A549 (cell line): Measurements from ENCODE around the gene ADAMTSL3. TPM values are rescaled to one million over a fixed set of nuclear protein-coding genes. Genes with fewer than 3 reads are reported as not detected.

Experiments
- ATAC-seq, 2 experiments: fragments of 200-7000 bp in 1 of 2; fragments of >200 bp in 1 of 2; cut with Nextera tagmentation in 1 of 2; cut with Tn5 transposase in 1 of 2; 3 replicates each; pipeline versions ENCODE4 v1.8.0 to v1.9.1; 2018 to 2020; ENCODE audit warnings: mild to moderate bottlenecking in 1 of 2, moderate library complexity in 1 of 2
- CTCF ChIA-PET: fragments of 300-600 bp; sonication (Branson Sonifier 250); formaldehyde crosslinking; extraction: SDS; loops from one replicate; lab custom pipeline; 2021; ENCODE audit warnings: antibody characterized with exemption, inconsistent platforms; lab: Yijun Ruan, JAX
- POLR2A ChIA-PET: fragments of 350-600 bp; formaldehyde crosslinking; extraction: SDS; loops from one replicate; lab custom pipeline; 2021; ENCODE audit warnings: antibody characterized with exemption, inconsistent platforms; lab: Yijun Ruan, JAX
- DNase-seq, 2 experiments: peaks; one replicate each; pipeline versions ENCODE4 v3.0.0 to v3.0.0-alpha.2; 2011 to 2016; ENCODE audit warnings: low read depth in 1 of 2, low spot score in 1 of 2
- FAIRE-seq: peaks from 2 replicates; lab custom pipeline; 2011; peaks lifted over from hg19 to GRCh38; lab: Jason Lieb, UNC
- H3K27ac ChIP-seq, 2 experiments: fragments of >200 bp; sonication (Bioruptor Twin); formaldehyde crosslinking; 3 replicates each; pipeline ENCODE4 v1.5.1; 2016 to 2017
- H3K4me1 ChIP-seq: fragments of >200 bp; sonication (Bioruptor Twin); formaldehyde crosslinking; 3 replicates; pipeline ENCODE4 v1.6.1; 2016
- H3K4me2 ChIP-seq: fragments of >200 bp; sonication (Bioruptor Twin); formaldehyde crosslinking; 3 replicates; pipeline ENCODE4 v1.6.1; 2016
- H3K4me3 ChIP-seq: fragments of >200 bp; sonication (Bioruptor Twin); formaldehyde crosslinking; 3 replicates; pipeline ENCODE4 v1.5.1; 2016
- H3K9me3 ChIP-seq: fragments of >200 bp; sonication (Bioruptor Twin); formaldehyde crosslinking; 3 replicates; pipeline ENCODE4 v1.6.1; 2016
- ATOH8 ChIP-seq: fragments of 250-450 bp; sonication (Bioruptor Pico); IDR thresholded peaks from 2 replicates; pipeline ENCODE4 v1.5.0; 2020; ENCODE audit warnings: low read depth, mild to moderate bottlenecking, moderate library complexity
- BCL3 ChIP-seq: fragments of >200 bp; sonication (Bioruptor Twin); formaldehyde crosslinking; IDR thresholded peaks from 3 replicates; pipeline ENCODE4 v1.6.1; 2016
- BHLHE40 ChIP-seq: IDR thresholded peaks from 2 replicates; pipeline ENCODE4 v1.6.1; 2012; ENCODE audit warnings: low read depth, low read length, inconsistent platforms
- CBX2 ChIP-seq: fragments of 200-600 bp; sonication (generic); IDR thresholded peaks from 2 replicates; pipeline ENCODE4 v1.6.1; 2016; ENCODE audit warnings: low read depth, mild to moderate bottlenecking, borderline replicate concordance
- CEBPB ChIP-seq, 2 experiments: fragments of >200 bp in 1 of 2; sonication (Bioruptor Twin) in 1 of 2; formaldehyde crosslinking in 1 of 2; IDR thresholded peaks; 2 replicates each; pipeline ENCODE4 v1.6.1; 2012 to 2016
- EHF ChIP-seq: fragments of 250-450 bp; sonication (Bioruptor Pico); IDR thresholded peaks from 2 replicates; pipeline ENCODE4 v1.5.0; 2020; ENCODE audit warnings: mild to moderate bottlenecking
- ESRRA ChIP-seq: fragments of 150-350 bp; IDR thresholded peaks from 2 replicates; pipeline ENCODE4 v1.6.1; 2014; ENCODE audit warnings: mild to moderate bottlenecking, low read length, borderline replicate concordance
- FOSB ChIP-seq: fragments of 250-450 bp; sonication (Bioruptor Pico); IDR thresholded peaks from 2 replicates; pipeline ENCODE4 v1.5.0; 2020; ENCODE audit warnings: mild to moderate bottlenecking, moderate library complexity
- FOSL2 ChIP-seq, 2 experiments: fragments of 450-650 bp in 1 of 2; fragments of >200 bp in 1 of 2; sonication (Bioruptor Twin) in 1 of 2; formaldehyde crosslinking; IDR thresholded peaks; 2 replicates each; pipeline versions ENCODE4 v1.5.0 to v1.6.1; 2016 to 2020; ENCODE audit warnings: mild to moderate bottlenecking in 1 of 2, moderate library complexity in 1 of 2
- GATA3 ChIP-seq: IDR thresholded peaks from 2 replicates; pipeline ENCODE4 v1.6.1; 2012; ENCODE audit warnings: borderline replicate concordance
- HDAC2 ChIP-seq: fragments of 200-600 bp; sonication (generic); IDR thresholded peaks from 2 replicates; pipeline ENCODE4 v1.6.1; 2016
- HMGXB4 ChIP-seq: fragments of 250-450 bp; sonication (Bioruptor Pico); IDR thresholded peaks from 2 replicates; pipeline ENCODE4 v1.5.0; 2021; ENCODE audit warnings: mild to moderate bottlenecking, moderate library complexity, borderline replicate concordance
- HOXA7 ChIP-seq: fragments of 250-450 bp; sonication (Bioruptor Pico); IDR thresholded peaks from 2 replicates; pipeline ENCODE4 v1.5.0; 2020; ENCODE audit warnings: mild to moderate bottlenecking, moderate library complexity
- JUNB ChIP-seq: fragments of >200 bp; sonication (Bioruptor Twin); formaldehyde crosslinking; IDR thresholded peaks from 2 replicates; pipeline ENCODE4 v1.6.1; 2016
- KDM1A ChIP-seq: fragments of 200-600 bp; sonication (generic); IDR thresholded peaks from 2 replicates; pipeline ENCODE4 v1.6.1; 2016; ENCODE audit warnings: low read depth, mild to moderate bottlenecking
- KDM5A ChIP-seq: fragments of 200-600 bp; sonication (generic); IDR thresholded peaks from 2 replicates; pipeline ENCODE4 v1.6.1; 2016; ENCODE audit warnings: antibody characterized with exemption, mild to moderate bottlenecking
- MAFK ChIP-seq: fragments of 450-650 bp; IDR thresholded peaks from 2 replicates; pipeline ENCODE4 v1.6.1; 2014; ENCODE audit not compliant: partially characterized antibody
- NR3C1 ChIP-seq: fragments of >200 bp; sonication (Bioruptor Twin); formaldehyde crosslinking; IDR thresholded peaks from 3 replicates; pipeline ENCODE4 v1.6.1; 2017
- PBX3 ChIP-seq: IDR thresholded peaks from 2 replicates; pipeline ENCODE4 v1.6.1; 2012
- PHF8 ChIP-seq: fragments of 200-600 bp; sonication (generic); IDR thresholded peaks from 2 replicates; pipeline ENCODE4 v1.6.1; 2016; ENCODE audit warnings: low read depth, mild to moderate bottlenecking, antibody characterized with exemption, moderate library complexity, borderline replicate concordance
- POLR2AphosphoS2 ChIP-seq: conservative IDR thresholded peaks from 2 replicates; pipeline ENCODE4 v1.6.1; 2012; ENCODE audit warnings: low read length, improper control_type of control experiment, inconsistent platforms
- RFX5 ChIP-seq: fragments of 450-650 bp; IDR thresholded peaks from 2 replicates; pipeline ENCODE4 v1.7.1; 2014; ENCODE audit warnings: antibody characterized with exemption, mild to moderate bottlenecking, moderate library complexity
- SREBF2 ChIP-seq: fragments of 450-650 bp; IDR thresholded peaks from 2 replicates; pipeline ENCODE4 v1.6.1; 2014; ENCODE audit warnings: mild to moderate bottlenecking, moderate library complexity
- ZC3H11A ChIP-seq: fragments of 450-650 bp; IDR thresholded peaks from 2 replicates; pipeline ENCODE4 v1.6.1; 2014; ENCODE audit warnings: antibody characterized with exemption, mild to moderate bottlenecking
- ZNF302 ChIP-seq: fragments of 250-450 bp; sonication (Bioruptor Pico); IDR thresholded peaks from 2 replicates; pipeline ENCODE4 v1.9.0; 2021; ENCODE audit warnings: inconsistent platforms, mild to moderate bottlenecking, moderate library complexity
- ZSCAN20 ChIP-seq: fragments of 250-450 bp; sonication (Bioruptor Pico); IDR thresholded peaks from 2 replicates; pipeline ENCODE4 v1.8.0; 2022; ENCODE audit warnings: mild to moderate bottlenecking, moderate library complexity
- WGBS: methylation state at CpG from one replicate; pipeline ENCODE4 v1.1.6; 2017; ENCODE audit errors: missing lambda C conversion rate; 5-methylcytosine and 5-hydroxymethylcytosine counted together
- polyA plus RNA-seq, 4 experiments: library from polyadenylated mRNA; depleted of rRNA in 3 of 4; stranded (reverse); fragments of >200 nt; fragmentation: RNase III in 1 of 4; extraction: RNeasy Plus Mini Kit Qiagen cat#74134 plus additional on column Dnase treatment in 1 of 4; gene quantifications; 2 replicates in 3 of 4; 3 replicates in 1 of 4; pipeline ENCODE4 v1.2.3, GENCODE V29; 2011 to 2017

ADAMTSL3 gene
- polyA plus RNA-seq, 2 of the 4 experiments (the other 2 are of a cell fraction) = 0.22 to 0.25 TPM

- TF ChIP-seq EHF (CRISPR knock-in tag) (no peak), ZNF302 (CRISPR knock-in tag) (no peak), BCL3 (no peak), KDM5A (no peak), CBX2 (no peak), PHF8 (no peak), HOXA7 (CRISPR knock-in tag) (no peak), ZSCAN20 (CRISPR knock-in tag) (no peak), HMGXB4 (no peak), BHLHE40 (no peak), GATA3 (no peak), PBX3 (no peak), NR3C1 (no peak)
- POLR2A ChIA-PET = no interaction called here
- FAIRE-seq (no peak), ATAC-seq (no peak), DNase-seq (no peak)
- no peak overlapping the region for H3K4me2 ChIP-seq
- WGBS = 31% methylated on average over 8 of the region's 8 CpGs
- no peaks in the 10 kb centered on the region for H3K9me3 ChIP-seq
- H3K4me1 ChIP-seq = no peaks in the 10 kb centered on the region
- H3K4me3 ChIP-seq = no peak overlapping the region
- CTCF ChIA-PET = no interaction called here
- no peak overlapping the region for H3K27ac ChIP-seq
Observed at GRCh38 chr15:83816124-83816883, 162.4 kb downstream of the ADAMTSL3 start.

- ATAC-seq (no peak), DNase-seq (no peak), FAIRE-seq (no peak)
- ChIA-PET CTCF (no interaction called here), POLR2A (no interaction called here)
- WGBS = 51% methylated on average over 8 of the region's 8 CpGs
- H3K4me3 ChIP-seq = no peak overlapping the region
- H3K4me1 ChIP-seq = no peaks in the 10 kb centered on the region
- TF ChIP-seq MAFK (peak; percentile 86), CEBPB (IDR thresholded peaks at IDR 0.05) (no peak), PBX3 (no peak), HDAC2 (no peak), KDM1A (no peak), RFX5 (no peak), ESRRA (no peak), SREBF2 (no peak), FOSB (CRISPR knock-in tag) (no peak), ZC3H11A (no peak), FOSL2 (IDR thresholded peaks at IDR 0.05) (no peak), FOSL2 (CRISPR knock-in tag; IDR thresholded peaks at IDR 0.05) (peak; percentile 81), POLR2AphosphoS2 (no peak), GATA3 (no peak), JUNB (no peak), ATOH8 (CRISPR knock-in tag) (no peak), ZSCAN20 (CRISPR knock-in tag) (no peak)
- no peak overlapping the region for H3K4me2 ChIP-seq
- no peak overlapping the region for H3K27ac ChIP-seq
- no peaks in the 10 kb centered on the region for H3K9me3 ChIP-seq
Observed at GRCh38 chr15:83818591-83818990, 164.7 kb downstream of the ADAMTSL3 start.
